ENCODE data around the gene ANKH.
"Not testable (repeated sequence)": the region's sequence is repeated elsewhere in the genome, so short reads cannot be mapped to it uniquely, and the experiment has no call there.

The ANKH gene

DNA sequence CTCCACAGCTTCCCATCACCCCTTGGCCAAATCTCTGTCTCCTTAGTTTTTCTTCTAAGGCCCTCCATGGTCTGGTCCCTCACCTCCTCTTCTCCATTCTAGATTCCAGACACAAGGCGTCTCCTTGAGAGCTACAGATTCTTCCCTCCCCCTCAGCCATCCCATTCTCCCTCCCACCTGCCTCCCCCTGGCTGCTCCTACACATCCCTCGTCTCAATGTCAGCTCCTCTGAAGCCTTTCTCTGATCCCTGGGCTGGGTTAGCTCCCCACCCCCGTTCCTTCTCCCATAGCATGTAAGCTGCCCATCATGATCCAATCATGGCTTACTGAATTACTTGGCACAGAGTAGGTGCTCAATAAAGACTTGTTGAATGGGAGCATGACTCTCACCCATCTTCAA lies 69.0 kb downstream of the ANKH start:
- no peaks in the 10 kb centered on the region for H3K9me3 ChIP-seq

DNA sequence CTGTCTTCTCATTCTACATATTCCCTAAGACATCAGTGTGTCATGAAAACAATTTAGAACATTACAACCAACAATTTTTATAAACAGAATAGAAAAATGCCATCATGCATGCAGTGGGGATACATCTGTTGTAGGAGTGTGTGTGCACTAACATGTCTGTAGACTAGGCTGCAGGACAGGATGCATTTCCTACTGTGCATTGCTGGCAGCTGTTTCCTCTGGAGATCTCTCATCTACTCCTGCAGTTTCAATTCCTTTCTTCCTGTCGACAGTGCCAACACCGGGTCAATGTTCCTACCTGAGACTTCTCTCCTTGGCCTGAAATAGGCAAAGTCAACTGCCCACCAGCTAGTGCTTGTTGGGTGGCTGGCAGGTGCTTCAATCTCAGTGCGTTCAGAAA lies 69.8 kb downstream of the ANKH start:
- TF ChIP-seq CTCF (IDR thresholded peaks at IDR 0.05; ENCODE audit: low read depth, low read length) = no peak
- no peak for DNase-seq
- Histone ChIP-seq H3K4me3 (ENCODE audit: low read depth, low read length) (no peak overlapping the region), H3K36me3 (no peaks in the 10 kb centered on the region), H3K27me3 (no peaks in the 10 kb centered on the region), H3K4me1 (no peaks in the 10 kb centered on the region), H3K9me3 (no peaks in the 10 kb centered on the region)

More for the DNA sequence above, 69.0 kb downstream of the ANKH start:
- DNase-seq = no peak
- Histone ChIP-seq H3K4me1 (no peaks in the 10 kb centered on the region), H3K36me3 (no peaks in the 10 kb centered on the region), H3K27me3 (no peaks in the 10 kb centered on the region), H3K4me3 (ENCODE audit: low read depth, low read length) (no peak overlapping the region)
- TF ChIP-seq CTCF (IDR thresholded peaks at IDR 0.05; ENCODE audit: low read depth, low read length) = no peak

DNA sequence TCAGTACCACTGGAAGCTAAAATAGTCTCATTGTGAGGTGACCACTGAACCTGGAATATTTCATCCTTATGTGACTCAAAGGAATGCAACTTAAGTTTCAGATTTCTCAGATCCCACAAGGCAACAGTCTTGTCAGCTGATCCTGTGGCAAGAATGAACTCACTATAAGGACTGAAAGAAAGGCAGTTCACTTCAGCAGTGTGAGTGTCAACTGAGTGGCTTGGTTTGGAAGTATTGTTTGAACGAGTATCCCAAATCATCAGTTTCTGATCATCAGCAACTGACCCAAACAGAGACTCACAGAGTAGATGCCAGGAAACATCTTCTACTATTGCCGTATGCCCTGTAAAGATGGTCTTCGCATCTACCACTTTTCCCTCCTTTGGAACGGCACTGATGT lies 74.2 kb downstream of the ANKH start:
- H3K4me1 ChIP-seq; H3K9me3 ChIP-seq; H3K36me3 ChIP-seq; H3K27me3 ChIP-seq; H3K4me3 ChIP-seq (ENCODE audit: low read depth, low read length); DNase-seq: not testable (repeated sequence)

GRCh38 chr5:14794583-14795230 lies 76.9 kb downstream of the ANKH start:
- H3K27me3 ChIP-seq = no peaks in the 10 kb centered on the region
- no peak for DNase-seq
- H3K4me3 ChIP-seq (ENCODE audit: low read depth, low read length) = no peak overlapping the region
- no peak for TF ChIP-seq CTCF (IDR thresholded peaks at IDR 0.05; ENCODE audit: low read depth, low read length)
- H3K4me1 ChIP-seq = no peaks in the 10 kb centered on the region
- H3K9me3 ChIP-seq = no peaks in the 10 kb centered on the region
- no peaks in the 10 kb centered on the region for H3K36me3 ChIP-seq

- H3K4me3 ChIP-seq (ENCODE audit: low read depth, low read length) = no peak overlapping the region
- H3K27me3 ChIP-seq = no peaks in the 10 kb centered on the region
- no peaks in the 10 kb centered on the region for H3K9me3 ChIP-seq
- TF ChIP-seq CTCF (IDR thresholded peaks at IDR 0.05; ENCODE audit: low read depth, low read length) = no peak
- H3K36me3 ChIP-seq = no peaks in the 10 kb centered on the region
- H3K4me1 ChIP-seq = no peaks in the 10 kb centered on the region
- DNase-seq = no peak
These were observed 77.7 kb downstream of the ANKH start for GRCh38 chr5:14793851-14794250.

- no peak for DNase-seq
- Histone ChIP-seq H3K4me3 (ENCODE audit: low read depth, low read length) (no peak overlapping the region), H3K27me3 (no peaks in the 10 kb centered on the region), H3K9me3 (no peaks in the 10 kb centered on the region), H3K36me3 (no peaks in the 10 kb centered on the region), H3K4me1 (no peaks in the 10 kb centered on the region)
- no peak for TF ChIP-seq CTCF (IDR thresholded peaks at IDR 0.05; ENCODE audit: low read depth, low read length)
These were observed 80.7 kb downstream of the ANKH start for GRCh38 chr5:14790911-14791310.

GRCh38 chr5:14790220-14790619 lies 81.4 kb downstream of the ANKH start:
- no peak overlapping the region for H3K4me3 ChIP-seq (ENCODE audit: low read depth, low read length)
- no peaks in the 10 kb centered on the region for H3K4me1 ChIP-seq
- DNase-seq = no peak
- no peaks in the 10 kb centered on the region for H3K27me3 ChIP-seq
- no peaks in the 10 kb centered on the region for H3K9me3 ChIP-seq
- no peaks in the 10 kb centered on the region for H3K36me3 ChIP-seq
- TF ChIP-seq CTCF (IDR thresholded peaks at IDR 0.05; ENCODE audit: low read depth, low read length) = no peak
